ENCODE measurements around the gene LONP1. TPM values are rescaled to one million over a fixed set of nuclear protein-coding genes. Genes with fewer than 3 reads are reported as not detected.

LONP1 gene
- total RNA-seq, 1 donor from 2014 or later = 49.9 TPM

DNA sequence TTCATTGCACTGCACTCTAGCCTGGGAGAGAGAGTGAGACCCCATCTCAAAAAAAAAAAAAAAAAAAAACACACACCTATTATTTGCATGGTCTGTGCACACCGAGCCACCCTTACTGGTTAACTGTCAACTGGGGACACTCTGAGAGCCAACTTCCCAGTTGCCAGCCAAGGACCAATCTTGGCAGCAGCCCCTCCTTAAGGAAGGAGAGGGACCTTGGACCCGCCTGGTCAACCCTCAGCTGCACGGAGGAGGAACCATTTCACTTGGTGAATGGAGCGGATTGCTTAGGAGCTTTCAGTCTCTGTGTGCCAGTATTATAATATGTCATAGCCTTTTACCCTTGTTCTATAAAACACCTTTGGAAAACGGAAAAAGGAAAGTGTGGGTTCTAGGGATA is 64.5 kb downstream of the LONP1 start:
- DNase-seq (ENCODE audit: low read depth in 2 of 2) = no peak

GRCh38 chr19:5654931-5655330 is 65.0 kb downstream of the LONP1 start:
- no peak for DNase-seq (ENCODE audit: low read depth in 2 of 2)

- DNase-seq (ENCODE audit: low read depth in 2 of 2) = no peak
Observed at GRCh38 chr19:5652261-5652660, 67.7 kb downstream of the LONP1 start.

DNA sequence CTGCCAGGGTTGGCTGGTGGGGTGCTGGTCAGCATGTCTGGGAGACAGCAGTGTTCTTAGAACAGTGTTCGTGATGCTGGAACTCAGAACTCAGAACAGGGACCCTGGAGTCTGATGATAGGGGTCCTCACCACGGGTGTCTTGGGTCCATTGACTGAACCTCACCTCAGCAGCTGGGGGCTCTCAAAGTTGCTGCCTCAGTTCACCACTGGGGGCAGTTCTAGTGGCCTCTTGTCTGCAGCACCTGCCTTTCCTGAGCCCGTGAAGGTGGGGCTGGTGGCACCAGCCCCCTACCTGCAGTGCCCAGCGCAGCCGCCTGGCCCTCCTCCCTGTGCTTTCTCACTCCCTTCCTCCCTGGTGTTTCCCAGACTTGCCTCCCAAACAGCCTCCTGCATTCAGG is 68.6 kb downstream of the LONP1 start:
- no peak for DNase-seq (ENCODE audit: low read depth in 2 of 2)

- DNase-seq (ENCODE audit: low read depth in 2 of 2) = no peak
Observed at GRCh38 chr19:5648464-5648863, 71.5 kb downstream of the LONP1 start.

DNA sequence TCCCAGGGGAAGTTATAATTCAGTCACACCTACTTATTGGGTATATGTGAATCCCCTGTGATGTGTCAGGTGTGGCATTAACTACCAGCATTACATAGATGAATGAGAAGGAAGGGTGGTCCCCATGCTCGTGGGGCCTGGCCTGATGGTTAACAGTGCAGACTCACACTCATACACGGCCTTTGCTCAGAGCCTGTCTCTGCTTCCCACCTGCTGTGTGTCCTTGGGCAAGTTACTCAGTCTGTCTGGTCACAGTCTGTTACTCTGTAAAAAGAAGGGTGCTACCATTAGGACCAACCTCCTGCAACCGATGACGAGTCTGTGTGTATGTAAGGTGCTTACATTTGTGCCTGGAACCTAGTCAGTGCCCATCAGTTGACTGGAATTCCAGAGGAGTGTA is 73.2 kb downstream of the LONP1 start:
- no peak for DNase-seq (ENCODE audit: low read depth in 2 of 2)

DNA sequence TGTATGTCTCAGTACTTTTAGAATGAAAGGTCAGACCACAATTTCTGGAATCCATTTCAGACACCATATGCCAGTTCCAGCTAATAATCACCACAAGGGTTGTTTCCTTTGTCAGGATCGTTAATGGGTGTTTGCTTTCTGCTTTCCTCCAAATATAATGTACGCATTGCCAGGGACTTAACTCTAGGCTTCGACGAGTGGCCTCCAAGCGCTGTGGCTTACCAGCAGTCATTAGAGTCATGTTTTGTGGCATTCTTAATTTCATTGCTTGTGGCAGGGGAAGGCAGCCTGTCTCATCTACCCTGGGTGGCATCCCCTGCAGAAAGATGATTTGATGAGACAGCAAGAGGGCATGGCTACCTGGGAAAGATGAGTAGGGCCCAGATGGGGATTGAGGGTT is 74.5 kb downstream of the LONP1 start:
- DNase-seq (ENCODE audit: low read depth in 2 of 2) = no peak

DNA sequence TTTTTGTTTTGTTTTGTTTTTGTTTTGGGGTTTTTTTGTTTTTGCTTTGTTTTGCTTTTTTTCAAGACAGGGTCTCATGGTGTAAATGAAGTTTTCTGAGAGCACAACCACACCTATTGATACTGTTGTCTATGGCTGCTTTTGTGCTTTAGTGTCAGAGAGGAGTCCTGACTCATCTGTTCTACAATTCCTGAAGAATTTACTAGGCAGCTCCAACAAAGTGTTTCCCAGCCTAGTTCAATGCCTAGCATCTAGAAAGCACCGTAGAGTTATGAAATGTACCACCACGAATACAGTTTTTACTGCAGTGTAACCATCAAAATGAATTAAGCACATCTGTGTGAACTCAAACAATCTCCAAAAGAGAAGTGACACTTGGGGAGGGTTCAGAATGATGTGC is 75.9 kb downstream of the LONP1 start:
- DNase-seq (ENCODE audit: low read depth in 2 of 2) = no peak

DNA sequence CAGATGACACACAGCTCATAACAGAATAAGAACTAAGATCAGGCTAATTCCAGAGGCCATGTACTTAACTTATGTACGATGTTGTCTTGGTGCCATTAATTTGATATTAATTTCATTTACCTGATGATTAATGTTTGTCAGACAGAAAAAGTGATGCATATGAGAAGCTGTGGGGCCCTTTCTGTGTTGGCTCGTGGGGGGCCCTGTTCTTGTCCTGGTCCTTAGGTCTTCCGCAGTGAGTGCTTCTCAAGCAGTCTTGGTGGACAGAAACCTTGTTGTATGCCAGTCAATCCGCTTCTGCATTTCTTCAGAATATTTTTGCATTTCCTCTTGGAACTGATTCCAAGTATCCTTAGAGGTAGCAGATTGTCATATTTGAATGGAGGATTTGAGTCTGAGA is 76.9 kb downstream of the LONP1 start:
- no peak for DNase-seq (ENCODE audit: low read depth in 2 of 2)

- no peak for DNase-seq (ENCODE audit: low read depth in 2 of 2)
Observed at GRCh38 chr19:5642204-5642603, 77.7 kb downstream of the LONP1 start.

Other genes starting within 250 kb of the LONP1 start
- gene TINCR, start 152.2 kb downstream of the LONP1 start, total RNA-seq = not detected in 2 replicates
- gene SAFB2, start 97.4 kb downstream of the LONP1 start, total RNA-seq = 19.4 and 23.0 TPM in 2 replicates
- 35.7 and 56.4 TPM in 2 replicates for gene SAFB, start 97.1 kb downstream of the LONP1 start, total RNA-seq
- gene MICOS13, start 39.6 kb downstream of the LONP1 start, total RNA-seq = 29.6 and 46.2 TPM in 2 replicates
- gene HSD11B1L, start 39.1 kb downstream of the LONP1 start, total RNA-seq = 3.3 and 9.2 TPM in 2 replicates
- gene RPL36, start 29.9 kb downstream of the LONP1 start, total RNA-seq = 442 and 761 TPM in 2 replicates
- gene CATSPERD, start 491 bp upstream of the LONP1 start, total RNA-seq = not detected in 2 replicates
- gene PRR22, start 64.6 kb upstream of the LONP1 start, total RNA-seq = 0.39 and 0.51 TPM in 2 replicates
- 22.9 and 29.2 TPM in 2 replicates for gene DUS3L, start 71.0 kb upstream of the LONP1 start, total RNA-seq
- 0.13 and 0.51 TPM in 2 replicates for gene NRTN, start 84.9 kb upstream of the LONP1 start, total RNA-seq
- not detected in 2 replicates for gene FUT6, start 119.6 kb upstream of the LONP1 start, total RNA-seq
- not detected in 2 replicates for gene FUT3, start 131.3 kb upstream of the LONP1 start, total RNA-seq
- not detected in 2 replicates for gene FUT5, start 150.4 kb upstream of the LONP1 start, total RNA-seq
- 242 and 246 TPM in 2 replicates for gene NDUFA11, start 183.6 kb upstream of the LONP1 start, total RNA-seq
- 4.2 and 6.4 TPM in 2 replicates for gene VMAC, start 184.7 kb upstream of the LONP1 start, total RNA-seq
- 1.7 and 3.4 TPM in 2 replicates for gene CAPS, start 194.1 kb upstream of the LONP1 start, total RNA-seq

All from dermis microvascular lymphatic vessel endothelial cell (primary cell).